NCI-H82 treated with DMSO at 0.1 percent for 48 hours (cell line): ENCODE data around the gene TRMT1L.
"Not testable (repeated sequence)": the region's sequence is repeated elsewhere in the genome, so short reads cannot be mapped to it uniquely, and the experiment has no call there.

Experiments
- DNase-seq: peaks from one replicate; lab custom pipeline; 2025; ENCODE audit not compliant: unreplicated experiment; lab: John Stamatoyannopoulos, UW

Gene TRMT1L, protein sequence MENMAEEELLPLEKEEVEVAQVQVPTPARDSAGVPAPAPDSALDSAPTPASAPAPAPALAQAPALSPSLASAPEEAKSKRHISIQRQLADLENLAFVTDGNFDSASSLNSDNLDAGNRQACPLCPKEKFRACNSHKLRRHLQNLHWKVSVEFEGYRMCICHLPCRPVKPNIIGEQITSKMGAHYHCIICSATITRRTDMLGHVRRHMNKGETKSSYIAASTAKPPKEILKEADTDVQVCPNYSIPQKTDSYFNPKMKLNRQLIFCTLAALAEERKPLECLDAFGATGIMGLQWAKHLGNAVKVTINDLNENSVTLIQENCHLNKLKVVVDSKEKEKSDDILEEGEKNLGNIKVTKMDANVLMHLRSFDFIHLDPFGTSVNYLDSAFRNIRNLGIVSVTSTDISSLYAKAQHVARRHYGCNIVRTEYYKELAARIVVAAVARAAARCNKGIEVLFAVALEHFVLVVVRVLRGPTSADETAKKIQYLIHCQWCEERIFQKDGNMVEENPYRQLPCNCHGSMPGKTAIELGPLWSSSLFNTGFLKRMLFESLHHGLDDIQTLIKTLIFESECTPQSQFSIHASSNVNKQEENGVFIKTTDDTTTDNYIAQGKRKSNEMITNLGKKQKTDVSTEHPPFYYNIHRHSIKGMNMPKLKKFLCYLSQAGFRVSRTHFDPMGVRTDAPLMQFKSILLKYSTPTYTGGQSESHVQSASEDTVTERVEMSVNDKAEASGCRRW

DNA sequence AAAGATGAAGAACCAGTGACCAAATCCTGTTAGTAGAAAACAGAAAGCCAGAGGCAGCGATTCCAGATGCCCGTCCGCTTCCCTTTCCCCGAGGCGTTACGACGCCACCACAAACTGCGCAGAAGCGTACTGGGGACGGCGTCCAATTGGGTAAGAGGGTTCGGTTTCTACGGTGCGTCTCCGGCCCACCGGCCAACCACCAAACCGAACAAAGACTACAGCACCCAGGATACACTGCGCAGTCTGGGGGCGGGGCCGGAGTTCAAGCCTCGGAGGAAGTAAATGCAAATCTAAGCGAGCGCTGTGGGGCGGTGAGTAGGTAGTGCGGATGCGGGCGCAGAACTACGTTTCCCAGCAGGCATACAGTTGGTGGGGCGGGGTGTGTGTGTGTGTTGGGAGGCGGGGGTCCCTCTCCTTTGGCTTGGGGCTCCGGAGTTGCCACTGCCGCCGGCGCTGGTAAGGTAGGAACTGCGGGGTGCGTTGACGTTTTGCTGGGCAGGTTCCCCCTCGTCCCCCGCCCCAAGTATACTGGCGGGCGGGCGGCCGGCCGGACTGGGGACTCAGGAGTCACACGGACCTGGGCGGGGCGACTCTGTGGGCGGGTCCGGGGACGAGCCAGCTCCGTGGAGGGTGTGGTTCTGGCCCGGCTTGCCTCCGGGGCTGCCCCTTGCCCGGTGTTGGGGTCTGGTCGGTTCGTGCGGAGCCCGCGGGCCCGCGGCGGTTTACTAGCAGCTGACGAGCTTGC lies at the start of gene TRMT1L, which contains the start of gene SWT1:
Gene TRMT1L (minus strand): TSS at position 100 of the 745 bp plus-strand sequence. CDS start 241 bp downstream, outside the sequence.
Gene SWT1 (plus strand): TSS at position 314 of the 745 bp plus-strand sequence. CDS start 3,675 bp downstream, outside the sequence.
- peak; percentile 100 for DNase-seq

DNA sequence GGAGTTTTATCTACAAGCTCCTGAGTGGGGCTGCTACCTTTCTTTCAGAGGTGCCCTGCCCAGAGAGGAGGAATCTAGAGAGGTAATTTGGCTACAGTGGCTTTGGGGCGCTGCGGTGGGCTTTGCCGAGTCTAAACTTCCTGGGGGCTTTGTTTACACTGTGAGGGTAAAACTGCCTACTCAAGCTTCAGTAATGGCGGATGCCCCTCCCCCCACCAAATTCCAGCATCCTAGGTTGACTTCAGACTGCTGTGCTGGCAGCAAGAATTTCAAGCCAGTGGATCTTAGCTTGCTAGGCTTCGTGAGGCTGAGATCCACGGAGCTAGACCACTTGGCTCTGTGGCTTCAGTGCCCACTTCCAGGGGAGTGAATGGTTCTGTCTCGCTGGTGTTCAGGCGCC lies 44.1 kb upstream of the TRMT1L start:
- no peak for DNase-seq

DNA sequence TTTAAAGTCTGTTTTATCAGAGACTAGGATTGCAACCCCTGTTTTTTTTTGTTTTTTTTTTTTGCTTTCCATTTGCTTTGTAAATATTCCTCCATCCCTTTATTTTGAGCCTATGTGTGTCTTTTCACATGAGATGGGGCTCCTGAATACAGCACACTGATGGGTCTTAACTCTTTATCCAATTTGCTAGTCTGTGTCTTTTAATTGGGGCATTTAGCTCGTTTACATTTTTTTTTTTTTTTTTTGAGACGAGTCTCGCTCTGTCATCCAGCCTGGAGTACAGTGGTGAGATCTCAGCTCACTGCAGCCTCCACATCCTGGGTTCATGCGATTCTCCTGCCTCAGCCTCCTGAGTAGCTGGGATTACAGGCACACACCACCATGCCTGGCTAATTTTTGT lies 42.0 kb upstream of the TRMT1L start:
- not testable (repeated sequence) for DNase-seq

DNA sequence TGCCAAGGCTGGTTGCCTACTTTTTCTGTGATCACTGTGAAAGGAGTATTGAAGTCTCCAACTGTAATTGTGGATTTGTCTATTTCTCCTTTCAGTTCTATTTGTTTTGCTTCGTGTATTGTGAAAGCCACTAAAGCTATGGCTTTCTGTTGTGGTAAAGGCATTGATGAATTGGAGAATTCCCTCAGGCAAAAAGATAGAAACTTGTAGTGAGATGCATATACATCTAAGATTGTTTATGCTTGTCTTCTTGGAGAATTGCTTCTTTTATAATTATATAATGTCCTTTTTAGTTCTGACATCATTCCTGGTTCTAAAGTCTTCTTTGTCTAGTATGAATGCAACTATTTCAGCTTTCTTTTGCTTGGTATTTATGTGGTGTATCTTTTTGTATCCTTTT lies 37.0 kb upstream of the TRMT1L start:
- no peak for DNase-seq

DNA sequence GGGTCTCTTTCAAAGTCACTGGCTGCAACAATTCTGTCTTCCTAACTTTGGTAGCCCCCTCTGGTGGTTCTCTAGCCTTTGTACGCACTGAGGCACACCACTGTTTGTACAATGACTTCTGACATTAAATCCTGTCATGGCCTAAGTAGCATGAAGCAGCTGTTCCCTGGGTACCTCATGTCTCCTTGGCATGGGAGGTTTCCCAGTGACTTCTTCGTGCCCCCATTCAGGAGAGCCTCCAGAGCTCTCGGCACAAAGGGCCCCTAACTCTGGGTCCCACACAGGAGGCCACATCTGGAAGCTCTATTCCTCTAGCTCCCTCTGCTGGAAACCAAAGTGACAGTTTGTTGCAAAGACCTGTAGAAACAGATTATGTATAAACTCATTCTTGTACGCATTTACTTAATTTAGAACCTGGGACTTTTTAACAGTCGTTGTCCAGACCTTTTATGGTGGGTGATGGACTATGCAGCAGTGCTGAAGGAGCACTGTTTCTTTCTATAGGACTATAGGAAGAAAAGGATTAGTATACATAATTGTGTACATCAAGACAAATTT lies 13.6 kb upstream of the TRMT1L start:
- DNase-seq: peak; percentile 73

DNA sequence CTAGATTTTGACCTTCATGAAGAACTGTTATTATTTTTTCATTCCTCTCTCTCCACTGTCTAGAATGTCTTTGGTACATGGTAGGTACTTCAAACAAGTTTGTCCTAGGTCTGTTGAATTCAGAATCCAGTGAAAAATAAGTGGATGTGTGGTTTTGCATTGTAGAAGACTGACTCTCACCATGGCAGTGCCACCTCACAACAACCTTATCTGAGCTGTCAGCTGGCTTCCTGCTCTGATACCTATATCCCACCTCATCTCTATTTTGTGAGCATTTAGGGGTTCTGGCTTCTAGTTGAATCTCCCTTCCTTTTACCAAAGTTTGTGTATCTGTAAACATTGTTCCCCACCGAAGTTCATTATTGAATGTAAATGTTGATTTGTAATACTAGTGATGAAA lies 9.4 kb upstream of the TRMT1L start:
- no peak for DNase-seq

DNA sequence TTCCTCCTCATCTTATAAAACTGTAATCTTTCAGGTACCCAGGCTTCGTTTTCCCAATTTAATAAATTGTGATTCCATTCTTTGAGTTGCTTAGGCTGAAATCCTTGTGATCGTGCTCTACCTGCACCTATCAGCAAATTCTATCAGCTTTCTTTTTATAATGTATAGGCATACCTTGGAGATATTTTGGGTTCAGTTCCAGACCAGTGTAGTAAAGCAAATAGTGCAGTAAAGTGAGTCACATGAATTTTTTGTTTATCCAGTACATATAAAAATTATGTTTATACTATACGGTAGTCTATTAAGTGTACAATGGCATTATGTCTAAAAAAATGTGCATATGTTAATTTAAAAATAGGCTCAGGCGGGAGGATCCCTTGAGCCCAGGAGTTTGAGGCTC lies 5.7 kb upstream of the TRMT1L start:
- DNase-seq: no peak

DNA sequence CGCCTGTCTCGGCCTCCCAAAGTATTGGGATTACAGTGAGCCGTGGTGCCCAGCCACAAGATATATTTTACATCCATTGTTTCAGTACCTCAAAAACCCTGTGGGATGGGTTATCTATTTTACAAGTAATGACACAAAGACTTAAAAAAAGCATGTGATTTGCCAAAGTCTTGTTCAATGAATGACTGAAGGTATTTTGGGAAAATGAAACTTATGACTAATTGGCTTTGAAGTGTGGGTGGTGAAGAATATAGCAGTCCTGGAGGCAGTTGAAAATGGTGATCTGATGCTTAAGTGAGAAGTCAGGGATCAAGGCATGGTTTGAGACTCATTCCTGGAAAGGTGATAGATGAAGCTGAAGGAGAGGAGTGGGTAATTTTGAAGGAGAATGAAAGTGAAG lies 3.2 kb upstream of the TRMT1L start:
- no peak for DNase-seq

DNA sequence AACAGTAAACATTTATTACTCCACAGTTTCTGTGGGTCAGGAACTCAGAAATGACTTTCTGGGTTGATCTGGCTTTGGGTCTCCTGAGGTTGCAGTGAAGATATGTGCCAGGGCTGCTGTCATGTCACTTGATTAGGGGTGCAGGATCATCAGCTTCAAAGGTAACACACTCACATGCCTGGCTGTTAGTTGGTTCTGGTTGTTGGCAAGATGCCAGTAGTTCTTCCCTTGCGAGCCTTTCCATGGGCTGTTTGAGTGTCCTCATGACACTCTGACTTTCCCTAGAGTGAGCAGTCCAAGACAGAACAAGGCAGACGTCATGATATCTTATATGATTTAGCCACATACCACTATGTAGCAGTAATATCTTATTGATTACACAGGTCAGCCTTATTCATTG lies 2.0 kb upstream of the TRMT1L start:
- peak; percentile 20 for DNase-seq

DNA sequence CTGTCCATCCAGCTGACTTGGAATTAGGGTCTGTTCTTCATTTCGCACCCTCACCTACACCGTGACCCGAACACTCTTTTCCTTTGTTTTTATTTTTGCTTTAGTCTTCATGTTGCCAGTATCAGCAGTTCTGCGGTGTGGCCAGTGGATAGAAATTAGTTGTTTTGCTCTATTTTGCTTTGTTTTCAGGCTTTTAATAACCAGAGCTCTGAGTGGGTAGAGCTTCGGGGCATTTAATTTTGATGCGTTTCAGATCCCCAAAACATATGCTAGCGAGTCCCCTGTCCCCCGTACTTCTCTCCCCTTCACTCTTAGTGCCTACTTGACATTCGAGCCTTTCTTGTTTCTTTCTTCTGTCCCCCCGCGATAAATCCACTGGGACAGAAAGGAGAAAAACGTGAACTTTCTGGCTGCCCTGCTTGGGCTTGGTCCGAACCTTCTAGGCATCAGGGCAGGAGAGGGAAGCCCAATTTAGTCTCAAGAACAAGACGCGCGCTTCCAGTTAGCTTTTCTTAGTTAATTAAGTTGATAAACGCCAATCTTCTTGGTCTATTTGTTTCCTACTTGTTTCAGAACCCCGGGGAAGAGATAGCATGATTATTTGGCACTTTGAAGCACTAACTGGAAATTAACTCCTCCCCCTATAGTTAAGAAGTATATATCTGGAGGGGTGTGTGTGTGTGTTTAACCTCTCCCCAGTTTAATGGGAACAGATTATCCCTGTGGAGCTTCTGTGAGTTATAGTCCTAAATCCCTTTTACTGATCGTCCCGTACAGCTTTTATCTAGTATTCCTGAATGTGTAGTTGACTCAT lies 1.1 kb upstream of the TRMT1L start:
- peak; percentile 81 for DNase-seq

DNA sequence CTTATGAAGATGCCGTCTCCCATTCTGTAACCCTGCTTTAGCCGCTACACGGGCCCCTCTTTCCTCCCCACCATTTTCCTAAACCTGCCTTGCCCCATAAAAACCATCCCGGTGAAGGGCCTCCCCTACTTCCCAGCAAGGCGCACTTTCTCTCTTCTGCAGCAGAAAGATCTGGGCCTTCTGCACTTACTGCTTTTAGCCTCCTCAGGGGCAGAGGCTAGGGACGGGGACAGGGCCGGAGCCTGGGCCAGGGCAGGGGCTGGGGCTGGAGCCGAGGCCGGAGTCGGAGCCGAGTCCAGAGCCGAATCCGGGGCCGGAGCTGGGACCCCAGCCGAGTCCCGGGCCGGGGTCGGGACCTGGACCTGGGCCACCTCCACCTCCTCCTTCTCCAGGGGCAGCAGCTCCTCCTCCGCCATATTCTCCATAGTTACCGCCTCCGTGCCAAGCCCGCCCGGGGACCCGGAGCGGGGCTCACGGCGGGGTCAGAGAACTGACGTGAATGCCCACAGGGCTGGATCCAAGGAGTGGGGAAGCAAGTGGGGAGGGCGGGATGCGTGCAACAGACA lies 382 bp downstream of the TRMT1L start:
- no peak for DNase-seq

DNA sequence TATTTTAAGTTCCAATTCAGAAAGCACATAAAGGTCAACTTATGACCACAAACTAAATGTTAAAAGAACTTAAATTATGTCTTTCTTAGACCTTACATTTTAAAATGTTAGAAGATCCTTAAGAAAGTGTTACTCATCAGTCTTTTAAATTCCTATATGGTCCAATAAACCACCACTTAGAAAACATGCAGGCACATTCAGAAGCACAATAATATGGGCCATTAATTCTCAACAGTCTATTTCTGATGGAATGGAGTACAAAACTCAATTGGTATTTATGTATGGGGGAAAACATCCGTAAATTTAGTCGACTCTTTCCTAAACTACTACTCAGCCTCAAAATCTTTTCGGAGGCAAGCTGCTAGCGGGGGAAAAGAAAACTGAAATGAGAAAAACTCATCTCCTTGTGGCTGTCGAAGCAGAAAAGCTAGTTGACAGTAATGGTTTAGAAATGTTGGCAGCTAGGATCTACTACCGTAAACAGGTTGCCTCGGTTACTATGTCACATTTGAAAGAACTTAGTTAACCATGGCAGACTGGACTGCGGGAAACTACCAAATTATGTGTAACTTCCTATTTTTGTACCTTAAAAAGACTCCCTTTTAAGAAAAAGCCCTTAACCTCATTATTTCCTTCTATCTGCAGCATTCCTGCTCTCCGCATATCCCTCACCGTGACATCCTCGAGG lies 1.0 kb downstream of the TRMT1L start:
- no peak for DNase-seq

DNA sequence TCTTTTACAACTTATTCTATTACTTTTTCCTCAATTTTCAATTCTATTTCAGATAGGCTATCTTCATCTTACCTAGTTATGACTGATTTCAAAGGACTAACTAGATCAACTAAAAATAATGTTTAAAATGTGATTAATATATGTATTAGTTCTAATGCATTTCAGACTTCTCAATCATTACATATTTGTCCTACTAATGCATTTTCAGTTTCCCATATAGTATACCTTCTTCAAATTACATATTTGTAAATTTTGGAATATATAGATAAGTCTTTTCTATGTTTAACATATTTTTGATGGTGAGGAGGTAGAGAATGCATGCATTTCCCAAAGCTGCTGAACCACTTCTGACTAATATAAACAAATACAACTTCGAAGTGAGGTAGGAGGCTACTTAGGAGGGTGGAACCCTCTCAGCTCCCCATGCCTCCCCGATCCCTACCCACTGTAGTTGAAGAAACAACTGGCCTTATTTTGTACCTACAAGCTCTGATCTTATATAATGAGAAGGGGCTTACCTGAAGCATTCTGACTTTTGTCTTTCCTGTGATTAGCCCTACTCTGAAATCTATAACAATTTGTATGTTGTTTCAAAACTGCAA lies 1.7 kb downstream of the TRMT1L start:
- DNase-seq: no peak

DNA sequence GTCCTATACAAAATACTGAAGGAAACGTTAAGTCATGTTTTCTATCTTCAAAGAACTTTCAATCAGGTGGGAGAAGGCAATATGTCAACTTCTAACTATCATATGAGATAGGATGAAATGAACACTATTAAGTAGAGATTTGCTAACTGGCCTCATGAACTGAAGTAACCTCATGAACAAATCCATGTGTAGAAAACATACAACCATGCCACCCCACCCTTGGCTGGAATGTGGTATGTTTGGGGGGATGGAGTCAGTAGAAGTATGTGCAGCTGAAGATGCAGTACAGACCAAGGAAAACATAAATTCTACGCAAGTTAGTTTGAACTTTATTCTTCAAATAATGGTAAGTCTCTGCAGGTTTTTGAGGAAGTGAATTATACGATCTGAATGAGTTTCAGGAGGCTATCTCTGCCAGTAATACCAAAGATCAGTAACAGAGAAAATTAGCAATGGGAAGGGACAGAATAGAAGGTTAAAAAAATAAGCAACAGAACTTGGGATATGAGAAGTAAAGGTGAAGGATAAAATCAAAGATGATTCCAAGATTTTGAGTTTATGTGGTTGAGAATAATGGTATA lies 4.5 kb downstream of the TRMT1L start:
- DNase-seq: no peak

DNA sequence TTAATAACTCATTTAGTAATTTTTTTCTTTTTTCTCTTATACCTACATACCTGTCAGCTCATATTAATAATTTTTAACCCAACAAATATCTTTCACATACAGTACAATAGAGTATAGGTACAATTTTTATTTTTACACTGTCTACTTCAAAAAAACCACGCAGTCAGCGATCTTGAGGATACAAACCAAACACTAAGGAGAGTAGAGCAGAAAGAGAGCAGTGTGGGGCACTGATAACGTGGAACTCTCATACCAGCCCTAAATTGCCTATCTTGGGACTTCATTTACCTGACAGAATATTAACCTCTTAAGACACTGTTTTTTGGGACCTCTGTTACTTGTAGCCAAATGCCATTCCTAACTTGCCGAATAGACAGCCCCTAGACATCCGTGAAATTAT lies 5.5 kb downstream of the TRMT1L start:
- DNase-seq: no peak

DNA sequence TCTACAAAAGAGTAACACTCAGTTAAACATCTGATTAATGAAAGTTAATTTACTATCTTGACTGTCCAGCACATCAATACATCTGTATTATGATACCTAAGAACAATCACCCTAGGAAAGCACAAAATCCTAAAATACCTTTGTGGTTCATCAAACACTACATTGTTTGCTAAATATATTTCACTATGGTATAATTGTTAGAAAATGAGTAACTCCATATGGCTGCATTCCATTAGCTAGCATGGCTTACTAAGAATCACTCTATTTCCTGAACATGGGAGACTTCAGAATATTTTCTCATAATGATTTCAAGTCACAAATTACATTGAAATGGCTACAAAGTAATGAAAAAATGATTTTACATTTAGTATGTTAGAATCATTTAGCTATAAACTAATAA lies 12.5 kb downstream of the TRMT1L start:
- no peak for DNase-seq

DNA sequence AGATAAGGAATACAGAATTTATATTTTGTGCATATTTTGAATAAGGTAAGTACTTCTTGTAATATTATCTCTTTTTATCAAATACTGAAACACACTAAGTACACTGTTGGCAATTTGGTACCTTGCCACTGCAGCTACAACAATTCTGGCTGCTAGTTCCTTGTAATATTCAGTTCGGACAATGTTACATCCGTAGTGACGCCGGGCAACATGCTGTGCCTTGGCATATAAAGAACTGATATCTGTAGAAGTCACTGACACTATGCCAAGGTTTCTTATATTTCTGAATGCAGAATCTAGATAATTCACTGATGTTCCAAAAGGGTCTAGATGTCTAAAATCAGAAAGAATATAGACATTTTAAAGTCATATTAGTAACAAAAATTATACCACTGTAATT lies 17.5 kb downstream of the TRMT1L start:
- no peak for DNase-seq

DNA sequence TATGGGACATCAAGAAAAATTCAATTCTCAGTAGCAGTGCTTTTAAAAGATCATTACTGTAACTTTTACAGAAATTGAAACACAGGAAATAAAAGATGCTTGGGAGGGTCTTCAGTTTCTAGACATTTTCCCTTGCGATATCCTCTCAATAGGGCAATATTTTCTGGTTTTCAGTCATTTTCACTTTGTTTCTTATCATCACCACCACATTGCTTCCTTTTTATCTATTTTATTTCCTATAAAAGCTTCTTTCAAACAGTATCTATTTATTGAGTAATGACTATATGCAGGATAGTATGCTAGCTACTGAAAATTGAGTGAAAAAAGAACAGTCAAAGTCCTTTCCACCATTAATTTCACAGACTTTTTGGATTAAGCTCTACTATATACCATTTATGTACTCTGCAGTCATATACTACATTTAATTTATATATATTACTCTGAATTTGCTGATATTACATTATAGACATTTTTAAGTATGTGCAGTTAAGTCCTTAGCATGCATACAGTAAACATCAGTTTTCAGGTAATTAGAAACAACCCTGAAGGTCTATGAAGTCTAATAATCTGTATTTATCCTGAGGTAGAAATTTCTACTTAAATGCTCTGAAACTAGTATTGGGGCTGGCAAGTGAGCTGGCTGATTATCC lies 18.7 kb downstream of the TRMT1L start:
- DNase-seq: no peak
